ENCODE data around the gene THSD4. TPM values are rescaled to one million over a fixed set of nuclear protein-coding genes. Genes with fewer than 3 reads are reported as not detected.

The THSD4 gene
- total and polyA plus RNA-seq, 9 of the 15 experiments (the other 6 are each of a cell fraction or from before 2014, with no cell fraction given), result 0.04 TPM; not detected in 5

GRCh38 chr15:71674354-71674753, 559.1 kb downstream of the THSD4 start:
- H4K20me1 ChIP-seq (replicated peaks; ENCODE audit: control insufficient read depth, insufficient read depth, low read length), result no peaks in the 10 kb centered on the region
- H3K4me3 ChIP-seq, result no peak overlapping the region
- H3K4me2 ChIP-seq (ENCODE audit: insufficient read depth, low read length), result no peak overlapping the region
- no peak for TF ChIP-seq TFE3 (CRISPR knock-in tag; IDR thresholded peaks at IDR 0.05)
- no peak for TF ChIP-seq ZNF24 (IDR thresholded peaks at IDR 0.05)
- TF ChIP-seq CCAR2 (IDR thresholded peaks at IDR 0.05; ENCODE audit: low read depth, low read length), result no peak
- H2AFZ ChIP-seq (ENCODE audit: low read depth, low read length), result no peak overlapping the region
- in situ Hi-C loops (cut with MboI) (no loop called here), intact Hi-C loops (cut with micrococcal nuclease) (no loop called here)
- H3K9ac ChIP-seq (ENCODE audit: insufficient read depth in 1 of 2, low read depth in 2 of 2, low read length in 2 of 2), result no peak overlapping the region
- no peak for ATAC-seq
- no TSS peak for BruUV-seq (replicated peaks)
- no peak for DNase-seq (ENCODE audit: extremely low read depth in 1 of 4, low spot score in 3 of 4)
- H3K4me1 ChIP-seq (replicated peaks in 1 of 2; ENCODE audit: control insufficient read depth in 2 of 2, insufficient read depth in 2 of 2, low read length in 2 of 2), result no peaks in the 10 kb centered on the region; a peak in 1 of 5 replicates
- H3K27ac ChIP-seq (ENCODE audit: extremely low read depth, low read depth, low read length), result no peak overlapping the region
- CTCF ChIA-PET (ENCODE audit: low intra/inter-chr PET ratio), result no interaction called here
- no peaks in the 10 kb centered on the region for H3K9me1 ChIP-seq (ENCODE audit: control insufficient read depth, insufficient read depth, low read length)
- no peaks in the 10 kb centered on the region for H3K9me3 ChIP-seq (replicated peaks; ENCODE audit: control insufficient read depth, insufficient read depth, low read depth, low read length)
- no peak for FAIRE-seq
- no peaks in the 10 kb centered on the region for H3K36me3 ChIP-seq (ENCODE audit: control insufficient read depth, insufficient read depth, low read length)
- peaks cover 0 to 11% of the 10 kb centered on the region in 2 experiments; a peak in 2 of 5 replicates for H3K27me3 ChIP-seq (ENCODE audit: control insufficient read depth in 2 of 2, insufficient read depth in 2 of 2, low read length in 2 of 2)
- POLR2A ChIA-PET, result no interaction called here
- WGBS (ENCODE audit: insufficient coverage, low coverage, missing lambda C conversion rate), result 0% methylated on average over 2 of the region's 2 CpGs
- no peaks in the 10 kb centered on the region for H3K79me2 ChIP-seq (ENCODE audit: control insufficient read depth, insufficient read depth, low read length)

- no peaks in the 10 kb centered on the region for H4K20me1 ChIP-seq (replicated peaks; ENCODE audit: control insufficient read depth, insufficient read depth, low read length)
- no peak overlapping the region for H2AFZ ChIP-seq (ENCODE audit: low read depth, low read length)
- no peak overlapping the region for H3K4me2 ChIP-seq (ENCODE audit: insufficient read depth, low read length)
- H3K4me3 ChIP-seq, result no peak overlapping the region
- no peak overlapping the region for H3K9ac ChIP-seq (ENCODE audit: insufficient read depth in 1 of 2, low read depth in 2 of 2, low read length in 2 of 2)
- WGBS (ENCODE audit: insufficient coverage, low coverage, missing lambda C conversion rate), result 0% methylated on average over 2 of the region's 2 CpGs
- ATAC-seq (no peak), FAIRE-seq (no peak), DNase-seq (ENCODE audit: extremely low read depth in 1 of 4, low spot score in 3 of 4) (no peak)
- H3K9me1 ChIP-seq (ENCODE audit: control insufficient read depth, insufficient read depth, low read length), result no peaks in the 10 kb centered on the region
- no peaks in the 10 kb centered on the region for H3K9me3 ChIP-seq (replicated peaks; ENCODE audit: control insufficient read depth, insufficient read depth, low read depth, low read length)
- no peaks in the 10 kb centered on the region for H3K79me2 ChIP-seq (ENCODE audit: control insufficient read depth, insufficient read depth, low read length)
- ChIA-PET POLR2A (no interaction called here), CTCF (ENCODE audit: low intra/inter-chr PET ratio) (no interaction called here)
- H3K27me3 ChIP-seq (ENCODE audit: control insufficient read depth in 2 of 2, insufficient read depth in 2 of 2, low read length in 2 of 2), result peaks cover 0 to 11% of the 10 kb centered on the region in 2 experiments; a peak in 2 of 5 replicates
- no TSS peak for BruUV-seq (replicated peaks)
- no peak overlapping the region for H3K27ac ChIP-seq (ENCODE audit: extremely low read depth, low read depth, low read length)
- H3K4me1 ChIP-seq (replicated peaks in 1 of 2; ENCODE audit: control insufficient read depth in 2 of 2, insufficient read depth in 2 of 2, low read length in 2 of 2), result no peaks in the 10 kb centered on the region; a peak in 1 of 5 replicates
- in situ Hi-C loops (cut with MboI) (no loop called here), intact Hi-C loops (cut with micrococcal nuclease) (no loop called here)
- no peaks in the 10 kb centered on the region for H3K36me3 ChIP-seq (ENCODE audit: control insufficient read depth, insufficient read depth, low read length)
- TF ChIP-seq BCL6 (CRISPR knock-in tag; IDR thresholded peaks at IDR 0.05), result no peak
- no peak for TF ChIP-seq POLR2A (conservative IDR thresholded peaks at IDR 0.05)
- no peak for TF ChIP-seq ZNF217 (CRISPR knock-in tag; IDR thresholded peaks at IDR 0.05)
- no peak for TF ChIP-seq ZNF280A (IDR thresholded peaks at IDR 0.05; ENCODE audit: low read depth, partially characterized antibody)
- no peak for TF ChIP-seq RREB1 (CRISPR knock-in tag; IDR thresholded peaks at IDR 0.05)
- no peak for TF ChIP-seq KLF10 (CRISPR knock-in tag; IDR thresholded peaks at IDR 0.05)
Observed at GRCh38 chr15:71677352-71677751, 562.1 kb downstream of the THSD4 start.
